Fibroblast of villous mesenchyme (primary cell): ENCODE measurements around the gene COBL. TPM values are rescaled to one million over a fixed set of nuclear protein-coding genes. Genes with fewer than 3 reads are reported as not detected.

ENCODE experiments used
- DNase-seq: peaks from one replicate; pipeline ENCODE4 v3.0.0-alpha.2; 2010; ENCODE audit warnings: low read depth
- H3K4me3 ChIP-seq: 2 replicates; pipeline ENCODE4 v1.5.1; 2011; ENCODE audit warnings: low read depth, mild to moderate bottlenecking, low read length
- total RNA-seq: library from RNA; depleted of rRNA; stranded (reverse); fragments of >200 nt; gene quantifications from 2 replicates; pipeline ENCODE4 v1.2.3, GENCODE V29; 2012
- TF ChIP-seq, protein P1 (sequence below): IDR thresholded peaks from 2 replicates; pipeline ENCODE4 v1.5.1; 2012; ENCODE audit warnings: low read depth, mild to moderate bottlenecking, low read length; ENCODE audit not compliant: insufficient read depth

COBL gene
- total RNA-seq, 1 donor: not detected

DNA sequence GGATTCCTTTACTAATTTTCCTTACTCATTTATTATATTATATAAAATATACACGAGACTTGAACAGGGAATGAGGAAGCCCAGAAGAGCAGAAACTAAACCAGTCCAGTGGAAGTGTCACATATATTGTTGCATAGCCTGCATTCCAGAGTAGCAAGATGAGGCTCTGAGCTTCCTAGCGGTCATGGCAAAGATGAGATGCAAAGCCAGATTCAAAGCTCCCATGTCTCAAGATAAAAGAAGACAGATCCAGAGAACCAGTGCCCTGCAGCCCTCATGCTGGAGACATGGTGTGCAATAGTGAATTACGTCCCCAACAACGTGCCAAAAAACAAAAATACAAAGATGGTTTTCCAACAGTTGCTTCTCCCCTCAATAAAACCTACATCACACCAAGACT, 59.7 kb downstream of the COBL start:
- TF ChIP-seq, protein P1, sequence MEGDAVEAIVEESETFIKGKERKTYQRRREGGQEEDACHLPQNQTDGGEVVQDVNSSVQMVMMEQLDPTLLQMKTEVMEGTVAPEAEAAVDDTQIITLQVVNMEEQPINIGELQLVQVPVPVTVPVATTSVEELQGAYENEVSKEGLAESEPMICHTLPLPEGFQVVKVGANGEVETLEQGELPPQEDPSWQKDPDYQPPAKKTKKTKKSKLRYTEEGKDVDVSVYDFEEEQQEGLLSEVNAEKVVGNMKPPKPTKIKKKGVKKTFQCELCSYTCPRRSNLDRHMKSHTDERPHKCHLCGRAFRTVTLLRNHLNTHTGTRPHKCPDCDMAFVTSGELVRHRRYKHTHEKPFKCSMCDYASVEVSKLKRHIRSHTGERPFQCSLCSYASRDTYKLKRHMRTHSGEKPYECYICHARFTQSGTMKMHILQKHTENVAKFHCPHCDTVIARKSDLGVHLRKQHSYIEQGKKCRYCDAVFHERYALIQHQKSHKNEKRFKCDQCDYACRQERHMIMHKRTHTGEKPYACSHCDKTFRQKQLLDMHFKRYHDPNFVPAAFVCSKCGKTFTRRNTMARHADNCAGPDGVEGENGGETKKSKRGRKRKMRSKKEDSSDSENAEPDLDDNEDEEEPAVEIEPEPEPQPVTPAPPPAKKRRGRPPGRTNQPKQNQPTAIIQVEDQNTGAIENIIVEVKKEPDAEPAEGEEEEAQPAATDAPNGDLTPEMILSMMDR: no peak
- H3K4me3 ChIP-seq: no peak overlapping the region
- no peak for DNase-seq

DNA sequence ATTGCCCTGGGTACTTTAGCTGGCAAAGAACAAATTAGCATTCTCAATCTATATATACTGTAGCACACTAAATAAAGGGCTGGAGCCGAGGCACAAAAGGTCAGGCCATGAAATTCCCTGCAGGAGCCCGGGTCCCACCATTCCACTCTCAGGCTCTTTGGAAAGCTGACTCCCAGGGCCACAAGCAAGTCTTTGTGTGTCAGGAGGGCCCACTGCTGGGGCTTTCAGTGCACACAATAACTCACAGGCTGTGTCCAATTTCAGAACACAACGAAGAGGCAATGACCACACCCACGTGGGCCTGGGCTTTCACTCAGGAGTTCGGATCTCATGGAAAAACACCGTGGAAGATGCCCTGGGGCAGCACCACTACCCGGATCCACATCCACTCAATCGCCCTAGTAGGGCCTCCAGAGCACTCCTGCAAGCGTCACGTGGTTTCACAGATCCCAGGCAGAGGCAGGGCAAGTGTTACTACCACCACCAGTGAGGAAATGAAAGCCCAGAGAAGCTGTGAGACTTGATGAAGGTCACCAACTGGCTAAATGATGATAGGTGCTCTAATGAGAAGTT, 60.3 kb downstream of the COBL start:
- TF ChIP-seq, protein P1: no peak
- DNase-seq: no peak
- H3K4me3 ChIP-seq: no peak overlapping the region

DNA sequence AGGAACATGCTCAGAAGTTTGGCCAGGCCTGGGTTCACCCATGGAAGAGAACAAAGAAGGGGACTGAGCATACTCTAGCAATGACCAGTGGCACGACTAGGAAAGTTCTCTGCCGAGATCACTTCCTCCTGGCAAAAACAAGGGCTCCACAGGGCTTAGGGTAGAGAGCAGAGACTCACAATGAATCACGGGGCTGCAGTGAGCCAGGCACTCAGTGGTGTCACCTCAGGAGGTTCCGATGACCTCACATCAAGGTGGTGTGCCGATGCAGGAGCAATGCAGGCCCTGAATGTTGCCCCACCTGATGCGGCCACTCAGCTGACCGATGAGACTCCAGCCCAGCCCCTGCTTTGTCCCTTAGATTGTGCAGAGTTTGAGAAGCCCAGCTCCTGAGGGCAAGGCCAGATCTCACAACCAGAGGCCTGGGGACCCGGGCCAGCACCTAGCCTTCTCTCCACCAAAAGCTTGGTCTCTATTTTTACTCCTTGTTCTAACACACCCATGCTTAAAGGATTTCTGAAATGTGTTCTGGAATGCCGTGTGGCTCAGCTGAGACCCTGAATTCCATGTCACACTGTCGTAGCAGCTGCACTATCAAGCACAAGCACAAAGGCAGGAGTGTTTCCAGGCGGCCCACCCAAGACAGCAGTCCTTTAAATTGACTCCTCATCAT, 60.9 kb downstream of the COBL start:
- no peak overlapping the region for H3K4me3 ChIP-seq
- no peak for DNase-seq
- TF ChIP-seq, protein P1: no peak

DNA sequence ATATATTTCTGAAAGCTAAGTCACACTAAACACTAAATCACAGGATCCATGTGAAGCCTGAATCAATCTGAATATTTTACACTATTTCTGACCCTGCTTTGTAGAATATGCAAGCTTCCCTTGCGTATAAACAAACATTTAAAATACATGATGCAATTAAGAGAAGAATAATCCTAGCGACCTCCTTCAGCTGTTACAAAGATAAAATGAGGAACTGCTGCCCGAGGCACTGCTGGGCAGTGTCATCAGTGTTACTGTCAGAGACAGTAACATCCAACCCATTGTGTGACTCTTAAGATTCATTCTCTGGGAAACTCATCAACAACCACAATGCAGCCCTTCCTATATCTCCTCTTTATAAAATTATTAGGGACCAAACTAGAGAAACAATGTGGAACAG, 61.6 kb downstream of the COBL start:
- no peak for DNase-seq
- TF ChIP-seq, protein P1: no peak
- H3K4me3 ChIP-seq: no peak overlapping the region

DNA sequence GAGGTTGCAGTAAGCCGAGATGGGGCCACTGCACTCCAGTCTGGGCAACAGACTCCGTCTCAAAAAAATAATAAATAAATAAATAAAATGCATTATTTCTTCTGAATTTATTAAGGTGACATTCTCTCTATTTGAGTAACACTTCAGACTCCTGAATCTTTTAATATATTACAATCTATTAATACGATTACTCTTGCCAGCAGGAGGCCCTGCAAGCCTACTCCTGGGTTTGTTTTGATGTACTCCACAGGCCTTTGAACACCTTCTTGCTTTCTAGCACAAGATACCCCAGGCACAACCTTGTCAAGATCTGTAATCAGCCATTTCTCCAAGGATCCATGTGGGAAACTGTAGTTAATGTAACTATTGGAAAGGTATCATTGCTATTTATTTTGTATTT, 63.5 kb downstream of the COBL start:
- DNase-seq: no peak
- H3K4me3 ChIP-seq: no peak overlapping the region
- TF ChIP-seq, protein P1: no peak

DNA sequence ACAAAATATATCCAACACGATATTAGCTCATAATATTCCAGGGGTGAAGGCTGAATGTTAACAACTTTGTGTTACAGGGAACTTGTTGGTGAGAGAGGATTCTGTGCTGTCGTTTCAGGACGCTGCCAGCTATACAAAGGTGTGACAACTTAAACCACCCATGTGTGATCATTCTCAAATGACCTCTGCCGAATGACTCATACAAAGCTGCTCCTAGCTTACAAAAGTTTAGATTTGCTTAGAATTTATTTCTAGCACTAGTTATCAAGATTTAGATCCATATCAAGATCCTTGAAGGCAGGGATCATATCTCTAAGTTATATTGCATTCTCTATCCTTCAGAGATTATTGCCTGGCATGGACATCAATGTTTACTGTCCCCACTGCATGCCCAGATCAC, 65.3 kb downstream of the COBL start:
- H3K4me3 ChIP-seq: no peak overlapping the region
- TF ChIP-seq, protein P1: no peak
- DNase-seq: no peak

DNA sequence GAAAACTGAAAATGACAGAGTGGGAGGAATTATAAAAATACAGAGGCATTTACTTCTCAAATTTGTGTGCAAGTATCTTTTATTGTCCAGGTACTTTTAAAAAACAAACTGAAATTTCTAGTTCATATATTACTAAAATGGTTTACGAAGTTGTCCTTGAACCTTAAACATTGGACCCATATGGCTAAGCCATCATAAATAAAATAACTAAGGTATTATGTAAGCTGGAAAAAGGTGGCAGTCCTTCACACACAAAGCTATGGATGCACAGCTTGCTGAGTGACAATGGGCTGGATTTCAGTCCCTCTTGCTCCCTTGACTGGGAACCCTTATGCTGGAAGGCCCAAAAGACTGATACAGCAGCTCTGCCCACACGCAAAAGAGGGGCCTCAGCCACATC, 66.1 kb downstream of the COBL start:
- DNase-seq: no peak
- TF ChIP-seq, protein P1: no peak

More for the DNA sequence above, 66.1 kb downstream of the COBL start:
- no peak overlapping the region for H3K4me3 ChIP-seq
